H1 (cell line): Measurements from ENCODE around the gene KIF2B. TPM values are rescaled to one million over a fixed set of nuclear protein-coding genes. Genes with fewer than 3 reads are reported as not detected.
"Not testable (repeated sequence)": the region's sequence is repeated elsewhere in the genome, so short reads cannot be mapped to it uniquely, and the experiment has no call there.

Experiments
- CTCF ChIA-PET: fragments of 300-600 bp; sonication (Branson Sonifier 250); formaldehyde crosslinking; loops from one replicate; lab custom pipeline; 2021; ENCODE audit not compliant: partially characterized antibody; lab: Charles Lee
- POLR2A ChIA-PET: fragments of 300-600 bp; sonication (Branson Sonifier 250); formaldehyde crosslinking; loops from one replicate; lab custom pipeline; 2021; ENCODE audit warnings: inconsistent platforms; ENCODE audit not compliant: partially characterized antibody; lab: Charles Lee
- DNase-seq, 2 experiments: peaks; one replicate each; pipeline versions ENCODE4 v3.0.0 to v3.0.0-alpha.2; 2010 to 2022; ENCODE audit warnings: low spot score in 2 of 2, low read depth in 1 of 2, mixed read lengths in 1 of 2
- FAIRE-seq: peaks from 2 replicates; lab custom pipeline; 2011; peaks lifted over from hg19 to GRCh38; lab: Jason Lieb, UNC
- H2AFZ ChIP-seq: 2 replicates; pipeline ENCODE4 v1.8.1; 2012; ENCODE audit warnings: low read length, inconsistent platforms
- H2AK5ac ChIP-seq: 2 replicates; pipeline ENCODE4 v1.6.1; 2013; ENCODE audit warnings: low read depth, low read length
- H2BK120ac ChIP-seq: replicated peaks from 2 replicates; pipeline ENCODE3; 2013; ENCODE audit warnings: low read depth, low read length, inconsistent platforms
- H2BK12ac ChIP-seq: 2 replicates; pipeline ENCODE4 v1.6.1; 2013; ENCODE audit warnings: low read depth, low read length
- H2BK15ac ChIP-seq: 2 replicates; pipeline ENCODE4 v1.6.1; 2013; ENCODE audit warnings: low read length
- H2BK20ac ChIP-seq: 2 replicates; pipeline ENCODE4 v1.6.1; 2013; ENCODE audit warnings: low read length
- H2BK5ac ChIP-seq: 2 replicates; pipeline ENCODE4 v1.6.1; 2013; ENCODE audit warnings: low read depth, low read length
- H3K14ac ChIP-seq: 2 replicates; pipeline ENCODE4 v1.6.1; 2013; ENCODE audit warnings: inconsistent platforms; ENCODE audit not compliant: insufficient read length
- H3K18ac ChIP-seq: 2 replicates; pipeline ENCODE4 v1.6.1; 2013; ENCODE audit warnings: low read length; ENCODE audit errors: extremely low read depth
- H3K23ac ChIP-seq: 2 replicates; pipeline ENCODE4 v1.6.1; 2013; ENCODE audit warnings: inconsistent platforms; ENCODE audit not compliant: insufficient read length
- H3K23me2 ChIP-seq: 2 replicates; pipeline ENCODE4 v1.6.1; 2013; ENCODE audit warnings: low read depth, low read length
- H3K27ac ChIP-seq: 2 replicates; pipeline ENCODE4 v1.6.1; 2011; ENCODE audit warnings: low read depth, low read length, inconsistent platforms
- H3K27me3 ChIP-seq, 4 experiments: replicated peaks in 1 of 4; 1 replicate in 1 of 4; 2 replicates in 3 of 4; pipeline versions ENCODE4 v1.6.1 to v1.8.1; 2011 to 2013; ENCODE audit warnings: low read length in 3 of 4, mild to moderate bottlenecking in 3 of 4, inconsistent platforms in 2 of 4, mixed read lengths in 2 of 4, moderate library complexity in 1 of 4; ENCODE audit not compliant: control insufficient read depth in 3 of 4, insufficient read depth in 3 of 4; ENCODE audit errors: extremely low read depth in 1 of 4
- H3K36me3 ChIP-seq, 4 experiments: 2 replicates each; pipeline versions ENCODE4 v1.6.1 to v1.8.1; 2011 to 2013; ENCODE audit warnings: mild to moderate bottlenecking in 4 of 4, low read length in 3 of 4, moderate library complexity in 2 of 4, control low read depth in 1 of 4, inconsistent platforms in 1 of 4; ENCODE audit not compliant: insufficient read depth in 4 of 4, control insufficient read depth in 2 of 4
- H3K4ac ChIP-seq: replicated peaks from 2 replicates; pipeline ENCODE3; 2013; ENCODE audit warnings: low read length, low read depth, mixed read lengths, inconsistent platforms; ENCODE audit not compliant: insufficient read length
- H3K4me1 ChIP-seq, 4 experiments: replicated peaks in 1 of 4; 1 replicate in 1 of 4; 2 replicates in 3 of 4; pipeline versions ENCODE4 v1.6.1 to v1.8.1; 2011 to 2013; ENCODE audit warnings: low read length in 3 of 4, inconsistent platforms in 2 of 4, mixed read lengths in 1 of 4; ENCODE audit not compliant: insufficient read depth in 4 of 4, control insufficient read depth in 3 of 4
- H3K4me2 ChIP-seq, 2 experiments: 2 replicates each; pipeline versions ENCODE4 v1.6.1 to v1.8.1; 2011 to 2013; ENCODE audit warnings: low read depth in 2 of 2, low read length in 2 of 2, control low read depth in 1 of 2, inconsistent platforms in 1 of 2, mild to moderate bottlenecking in 1 of 2; ENCODE audit not compliant: insufficient read depth in 1 of 2
- H3K4me3 ChIP-seq, 4 experiments: fragments of 200-600, 300-600 bp in 1 of 4; sonication (generic), shearing (Covaris generic), sonication (Bioruptor Twin) in 1 of 4; 2 replicates each; pipeline versions ENCODE4 v1.5.1 to v1.8.1; 2011 to 2016; ENCODE audit warnings: low read length in 4 of 4, low read depth in 3 of 4, control low read depth in 2 of 4, inconsistent platforms in 2 of 4, mild to moderate bottlenecking in 2 of 4, mixed read lengths in 1 of 4, moderate library complexity in 1 of 4; ENCODE audit not compliant: insufficient read depth in 2 of 4; ENCODE audit errors: extremely low read depth in 1 of 4
- H3K56ac ChIP-seq: replicated peaks from 2 replicates; pipeline ENCODE3; 2013; ENCODE audit warnings: low read depth, mild to moderate bottlenecking, mixed read lengths, low read length, inconsistent platforms; ENCODE audit not compliant: insufficient read length
- H3K79me1 ChIP-seq: 2 replicates; pipeline ENCODE4 v1.6.1; 2013; ENCODE audit warnings: low read depth, low read length, control low read depth
- H3K79me2 ChIP-seq, 2 experiments: 2 replicates each; pipeline versions ENCODE4 v1.6.1 to v1.8.1; 2012 to 2013; ENCODE audit warnings: low read length in 2 of 2, mild to moderate bottlenecking in 2 of 2, inconsistent platforms in 1 of 2; ENCODE audit not compliant: insufficient read depth in 2 of 2, control insufficient read depth in 1 of 2
- H3K9ac ChIP-seq, 4 experiments: replicated peaks in 1 of 4; 1 replicate in 1 of 4; 2 replicates in 3 of 4; pipeline versions ENCODE4 v1.6.1 to v1.8.1; 2011 to 2013; ENCODE audit warnings: low read depth in 3 of 4, low read length in 3 of 4, control low read depth in 2 of 4, mild to moderate bottlenecking in 2 of 4, moderate library complexity in 2 of 4, inconsistent platforms in 1 of 4; ENCODE audit errors: extremely low read depth in 1 of 4
- H3K9me3 ChIP-seq, 2 experiments: 2 replicates each; pipeline versions ENCODE4 v1.6.1 to v1.8.1; 2012 to 2013; ENCODE audit warnings: mild to moderate bottlenecking in 2 of 2, moderate library complexity in 2 of 2, control low read depth in 1 of 2, inconsistent platforms in 1 of 2, low read depth in 1 of 2, low read length in 1 of 2, mixed read lengths in 1 of 2; ENCODE audit not compliant: insufficient read depth in 2 of 2
- H4K20me1 ChIP-seq, 2 experiments: replicated peaks in 1 of 2; 2 replicates each; pipeline versions ENCODE3 to v1.8.1; 2011 to 2013; ENCODE audit warnings: inconsistent platforms in 2 of 2, low read length in 2 of 2, mild to moderate bottlenecking in 1 of 2; ENCODE audit not compliant: insufficient read depth in 2 of 2, control insufficient read depth in 1 of 2
- H4K5ac ChIP-seq: 2 replicates; pipeline ENCODE4 v1.6.1; 2013; ENCODE audit warnings: low read length, low read depth, mixed read lengths, inconsistent platforms; ENCODE audit not compliant: insufficient read length
- H4K8ac ChIP-seq: 2 replicates; pipeline ENCODE4 v1.8.0; 2013; ENCODE audit warnings: mild to moderate bottlenecking, moderate library complexity, low read length, inconsistent platforms; ENCODE audit not compliant: insufficient read depth; ENCODE audit errors: extremely low read depth
- H4K91ac ChIP-seq: replicated peaks from 2 replicates; pipeline ENCODE3; 2013; ENCODE audit warnings: low read length, mixed read lengths, inconsistent platforms; ENCODE audit not compliant: insufficient read length
- WGBS, 2 experiments: shearing (Covaris generic) in 1 of 2; methylation state at CpG; one replicate each; pipeline versions ENCODE4 v1.1.6 to v1.1.7; 2013 to 2015; ENCODE audit warnings: low lambda C conversion rate in 2 of 2, mixed read lengths in 2 of 2, inconsistent platforms in 1 of 2, low coverage in 1 of 2, missing lambda C conversion rate in 1 of 2; ENCODE audit not compliant: insufficient replicate concordance in 2 of 2, insufficient coverage in 1 of 2, insufficient read length in 1 of 2; ENCODE audit errors: extremely low coverage in 1 of 2, missing lambda C conversion rate in 1 of 2; 5-methylcytosine and 5-hydroxymethylcytosine counted together
- polyA plus RNA-seq, 7 experiments: library from polyadenylated mRNA; depleted of rRNA in 3 of 7; stranded (reverse) in 5 of 7; unstranded in 2 of 7; fragments of >200 nt in 5 of 7; fragments of 200-250 nt in 2 of 7; gene quantifications; 1 replicate in 5 of 7; 2 replicates in 1 of 7; 4 replicates in 1 of 7; pipeline versions ENCODE4 v1.2.1 to v1.2.3, GENCODE V29; 2011 to 2013; ENCODE audit warnings: missing spikeins in 2 of 7, mixed read lengths in 2 of 7
- total RNA-seq: library from RNA; stranded (reverse); fragmentation: NEBNext Ultra II Directional; extraction: Animal tissue kit (Norgen Biotek cat#: 25700); gene quantifications from 2 replicates; pipeline ENCODE4 v1.2.1, GENCODE V29; 2021

The KIF2B gene
- total and polyA plus RNA-seq, 2 of the 8 experiments (the other 6 are each of a cell fraction or from before 2014, with no cell fraction given): not detected

GRCh38 chr17:53834771-53835170 lies 12.0 kb downstream of the KIF2B start:
- H2BK120ac ChIP-seq, H4K8ac ChIP-seq, H3K27me3 ChIP-seq, H2BK20ac ChIP-seq, H2BK12ac ChIP-seq, H2AFZ ChIP-seq, H2AK5ac ChIP-seq, H4K5ac ChIP-seq, H3K56ac ChIP-seq, FAIRE-seq, H3K4me1 ChIP-seq, DNase-seq, H3K79me1 ChIP-seq, H3K23me2 ChIP-seq, POLR2A ChIA-PET, CTCF ChIA-PET, H3K18ac ChIP-seq, H3K27ac ChIP-seq, H3K14ac ChIP-seq, H3K36me3 ChIP-seq, H3K23ac ChIP-seq, H4K91ac ChIP-seq, H3K4me2 ChIP-seq, H3K4me3 ChIP-seq, H4K20me1 ChIP-seq, H3K9ac ChIP-seq, H3K4ac ChIP-seq, H3K79me2 ChIP-seq, H2BK5ac ChIP-seq, H2BK15ac ChIP-seq: not testable (repeated sequence)
- peaks cover 5 to 11% of the 10 kb centered on the region in 2 experiments; a peak in 3 of 4 replicates for H3K9me3 ChIP-seq
- WGBS, 2 experiments: 93% methylated on average over 8 of the region's 8 CpGs; no CpG with 5 or more reads in 1 of the 2 experiments
